GM12891 (cell line): ENCODE data around the gene DAO.

Source experiments
- POLR2A ChIP-seq: IDR thresholded peaks from 2 replicates; pipeline ENCODE4 v1.6.1; 2011; ENCODE audit warnings: low read depth, low read length, control low read depth
- POU2F2 ChIP-seq: IDR thresholded peaks from 2 replicates; pipeline ENCODE4 v1.6.1; 2011; ENCODE audit warnings: low read depth, mild to moderate bottlenecking, control low read depth, low read length, moderate library complexity

DNA sequence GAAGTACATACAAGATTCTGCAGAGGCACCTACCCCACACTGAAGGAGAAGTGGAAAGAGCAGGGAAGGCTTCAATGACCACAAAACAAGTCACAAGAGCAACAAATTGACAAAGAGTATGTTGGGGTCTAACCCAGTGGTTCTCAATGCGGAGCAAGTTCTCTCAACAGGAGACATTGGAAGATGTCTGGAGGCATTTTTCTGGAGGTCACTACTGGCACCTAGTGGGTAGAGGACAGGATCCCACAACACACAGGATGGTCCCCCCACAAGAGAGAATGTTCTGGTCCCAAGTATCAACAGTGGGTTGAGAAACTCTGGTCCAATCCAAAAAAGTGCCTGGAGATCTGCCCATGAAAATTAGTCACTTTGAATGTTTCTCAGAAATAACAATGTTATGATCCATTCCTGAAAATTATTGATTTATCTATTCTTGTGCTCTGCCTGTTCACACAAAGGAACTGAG is 25.9 kb upstream of the DAO start:
- TF ChIP-seq POLR2A (0 out of 2 replicates have a peak, but pooled peaks have one; percentile 21), POU2F2 (no peak)
